HCT116 (cell line): Measurements from ENCODE around the gene CA10.

Experiments used
- CEBPB ChIP-seq: IDR thresholded peaks from 2 replicates; pipeline ENCODE4 v1.6.1; 2012; ENCODE audit warnings: low read depth
- CTCF ChIP-seq, 3 experiments: fragments of 200-600 bp in 1 of 3; sonication (generic) in 1 of 3; IDR thresholded peaks in 2 of 3; conservative IDR thresholded peaks in 1 of 3; 2 replicates each; pipeline ENCODE4 v1.5.1; 2012 to 2017; ENCODE audit warnings: low read depth in 2 of 3, low read length in 2 of 3, antibody characterized with exemption in 1 of 3, borderline replicate concordance in 1 of 3, control low read depth in 1 of 3, mild to moderate bottlenecking in 1 of 3, mixed read lengths in 1 of 3, mixed run types in 1 of 3, moderate library complexity in 1 of 3; ENCODE audit not compliant: insufficient read depth in 1 of 3
- EGR1 ChIP-seq: IDR thresholded peaks from 2 replicates; pipeline ENCODE4 v1.6.1; 2012; ENCODE audit warnings: low read depth
- EZH2 ChIP-seq: fragments of 200-600 bp; sonication (generic); IDR thresholded peaks from 2 replicates; pipeline ENCODE4 v1.6.1; 2017; ENCODE audit warnings: antibody characterized with exemption, mixed run types
- EZH2phosphoT487 ChIP-seq: fragments of 200-600 bp; IDR thresholded peaks from 2 replicates; pipeline ENCODE4 v1.6.1; 2018; ENCODE audit warnings: antibody characterized with exemption, borderline replicate concordance
- MAX ChIP-seq: IDR thresholded peaks from 2 replicates; pipeline ENCODE4 v1.6.1; 2012
- POLR2A ChIP-seq: IDR thresholded peaks from 2 replicates; pipeline ENCODE4 v1.7.0; 2011; ENCODE audit warnings: borderline replicate concordance; ENCODE audit not compliant: insufficient read depth, insufficient read length; ENCODE audit errors: extremely low read depth
- POLR2AphosphoS5 ChIP-seq: IDR thresholded peaks from 2 replicates; pipeline ENCODE4 v1.6.1; 2011; ENCODE audit warnings: mild to moderate bottlenecking, low read depth, low read length, moderate library complexity
- REST ChIP-seq: IDR thresholded peaks from 2 replicates; pipeline ENCODE4 v1.6.1; 2012; ENCODE audit warnings: low read depth
- YY1 ChIP-seq: IDR thresholded peaks from 2 replicates; pipeline ENCODE4 v1.6.1; 2011; ENCODE audit warnings: low read length, low read depth, moderate library complexity, mild to moderate bottlenecking; ENCODE audit not compliant: insufficient replicate concordance; ENCODE audit errors: extremely low read depth

GRCh38 chr17:51912939-51913338 lies 245.6 kb downstream of the CA10 start:
- TF ChIP-seq CTCF (IDR thresholded peaks at IDR 0.05 in 2 of 3, conservative IDR thresholded peaks at IDR 0.05 in 1 of 3; ENCODE audit: borderline replicate concordance in 1 of 3, insufficient read depth in 1 of 3, low read depth in 2 of 3, low read length in 2 of 3), result no peak
- no peak for TF ChIP-seq EGR1
- TF ChIP-seq REST, result no peak
- TF ChIP-seq YY1, result no peak
- no peak for TF ChIP-seq POLR2AphosphoS5
- TF ChIP-seq EZH2, result no peak
- no peak for TF ChIP-seq POLR2A
- TF ChIP-seq MAX, result no peak
- TF ChIP-seq CEBPB, result no peak
- no peak for TF ChIP-seq EZH2phosphoT487
